HUES64 (cell line): Measurements from ENCODE around the gene FAM13A.
"Not testable (repeated sequence)": the region's sequence is repeated elsewhere in the genome, so short reads cannot be mapped to it uniquely, and the experiment has no call there.

Experiments used
- H3K27ac ChIP-seq: 2 replicates; pipeline ENCODE4 v1.7.0; 2013; ENCODE audit warnings: low read depth, low read length, inconsistent platforms
- H3K27me3 ChIP-seq: 2 replicates; pipeline ENCODE4 v1.6.1; 2013; ENCODE audit warnings: mild to moderate bottlenecking, low read length; ENCODE audit not compliant: insufficient read depth
- H3K36me3 ChIP-seq: 2 replicates; pipeline ENCODE4 v1.6.1; 2013; ENCODE audit warnings: mild to moderate bottlenecking, low read length; ENCODE audit not compliant: insufficient read depth
- H3K4me1 ChIP-seq: 2 replicates; pipeline ENCODE4 v1.6.1; 2013; ENCODE audit warnings: mild to moderate bottlenecking, low read length, moderate library complexity; ENCODE audit not compliant: insufficient read depth
- H3K4me3 ChIP-seq: 2 replicates; pipeline ENCODE4 v1.5.1; 2013; ENCODE audit warnings: mild to moderate bottlenecking, low read length, moderate library complexity
- H3K9ac ChIP-seq: 2 replicates; pipeline ENCODE4 v1.6.1; 2013; ENCODE audit warnings: mild to moderate bottlenecking, low read depth, low read length
- H3K9me3 ChIP-seq: 2 replicates; pipeline ENCODE4 v1.6.1; 2013; ENCODE audit warnings: low read depth, low read length; ENCODE audit not compliant: insufficient read depth
- WGBS: fragments of 150-250, 120-280 bp; methylation state at CpG from one replicate; pipeline ENCODE4 v1.1.7; 2013; ENCODE audit warnings: missing lambda C conversion rate; 5-methylcytosine and 5-hydroxymethylcytosine counted together

FAM13A gene

DNA sequence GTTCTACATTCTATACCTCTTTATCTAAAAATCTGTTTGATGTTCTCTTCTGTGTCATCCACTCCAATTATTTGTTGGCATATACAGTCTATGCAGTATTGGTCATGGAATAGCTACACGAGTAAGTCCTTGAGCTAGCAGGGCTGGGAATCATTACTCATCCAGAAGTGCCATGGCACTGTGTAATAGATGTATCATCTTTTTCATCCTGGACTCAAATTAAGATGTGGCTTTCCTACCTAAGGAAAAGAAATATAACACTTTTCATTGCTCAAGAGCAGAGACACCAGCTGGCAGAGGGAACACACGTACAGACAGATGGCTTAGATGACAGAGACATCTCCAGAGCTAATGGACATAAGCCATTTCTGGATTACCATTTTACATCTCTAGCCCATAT lies 159.8 kb downstream of the FAM13A start:
- H3K9me3 ChIP-seq = peaks cover 6% of the 10 kb centered on the region; the same call in 1 of the 2 replicates
- no peaks in the 10 kb centered on the region for H3K4me1 ChIP-seq
- no peak overlapping the region for H3K4me3 ChIP-seq
- H3K36me3 ChIP-seq = no peaks in the 10 kb centered on the region
- WGBS = 92% methylated on average over 2 of the region's 2 CpGs
- H3K27ac ChIP-seq = no peak overlapping the region
- no peak overlapping the region for H3K9ac ChIP-seq
- H3K27me3 ChIP-seq = no peaks in the 10 kb centered on the region

DNA sequence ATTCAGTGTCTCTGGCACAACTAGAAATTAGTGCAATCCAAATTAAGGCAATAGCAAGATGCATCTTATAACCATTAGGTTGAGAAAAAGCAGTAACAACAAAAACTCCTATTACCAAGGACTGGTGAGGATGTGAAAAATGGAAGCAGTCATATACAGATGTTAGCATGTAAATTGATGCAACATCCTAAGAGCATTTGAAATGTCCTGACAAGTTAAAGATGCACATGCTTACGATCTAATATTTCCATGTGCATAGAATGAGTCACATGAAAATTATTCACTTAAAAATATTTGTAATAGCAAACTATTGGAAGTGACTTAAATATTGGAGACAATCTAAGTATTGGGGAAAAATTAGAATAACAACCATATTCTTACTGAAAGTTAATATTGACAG lies 163.0 kb downstream of the FAM13A start:
- no peak overlapping the region for H3K9ac ChIP-seq
- H3K27me3 ChIP-seq = no peaks in the 10 kb centered on the region
- H3K9me3 ChIP-seq = no peaks in the 10 kb centered on the region
- H3K27ac ChIP-seq = no peak overlapping the region
- no peaks in the 10 kb centered on the region for H3K4me1 ChIP-seq
- no peak overlapping the region for H3K4me3 ChIP-seq
- WGBS = 100% methylated on average over 1 of the region's 1 CpG
- no peaks in the 10 kb centered on the region for H3K36me3 ChIP-seq

DNA sequence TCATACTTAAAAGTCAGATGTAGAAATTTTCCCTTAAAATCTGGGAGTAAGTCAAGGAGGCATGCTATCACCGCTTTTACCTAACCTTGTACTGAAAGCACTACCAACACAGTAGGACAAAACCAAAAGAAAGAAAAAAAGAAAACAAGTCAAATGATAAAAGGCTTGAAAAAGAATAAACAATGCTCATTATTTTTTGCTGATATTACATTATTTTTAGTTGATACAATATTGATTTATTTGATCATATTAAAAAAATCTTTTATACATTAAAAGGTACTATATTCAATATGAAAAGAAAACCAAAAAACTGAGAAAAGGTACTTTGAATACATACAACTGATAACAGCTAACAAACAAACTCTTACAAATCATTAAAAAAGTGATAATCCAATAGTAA lies 164.3 kb downstream of the FAM13A start:
- Histone ChIP-seq H3K4me1 (no peaks in the 10 kb centered on the region), H3K4me3 (no peak overlapping the region), H3K36me3 (no peaks in the 10 kb centered on the region), H3K9me3 (no peaks in the 10 kb centered on the region), H3K27ac (no peak overlapping the region), H3K27me3 (no peaks in the 10 kb centered on the region), H3K9ac (no peak overlapping the region)
- no CpG with 5 or more reads among the region's 1 CpG for WGBS

DNA sequence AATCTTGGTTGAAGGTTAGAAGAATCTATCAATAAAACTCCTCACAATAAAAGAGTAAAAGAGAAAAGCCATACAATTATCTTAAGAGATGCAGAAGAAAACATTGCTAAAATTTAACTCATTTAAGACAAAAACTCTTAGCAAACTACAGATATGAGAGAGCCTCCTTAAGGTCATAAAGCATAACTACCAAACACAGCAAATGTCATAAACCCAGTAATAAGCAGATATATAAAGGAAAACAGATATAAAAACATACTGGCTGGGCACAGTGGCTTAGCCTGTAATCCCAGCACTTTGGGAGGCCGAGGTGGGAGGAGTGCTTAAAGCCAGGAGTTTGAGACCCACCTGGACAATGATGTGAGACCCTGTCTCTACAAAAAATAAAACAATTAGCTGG lies 165.3 kb downstream of the FAM13A start:
- Histone ChIP-seq H3K27me3 (no peaks in the 10 kb centered on the region), H3K9ac (no peak overlapping the region), H3K4me1 (no peaks in the 10 kb centered on the region), H3K27ac (no peak overlapping the region), H3K4me3 (no peak overlapping the region), H3K9me3 (no peaks in the 10 kb centered on the region), H3K36me3 (no peaks in the 10 kb centered on the region)
- 96% methylated on average over 1 of the region's 1 CpG for WGBS

DNA sequence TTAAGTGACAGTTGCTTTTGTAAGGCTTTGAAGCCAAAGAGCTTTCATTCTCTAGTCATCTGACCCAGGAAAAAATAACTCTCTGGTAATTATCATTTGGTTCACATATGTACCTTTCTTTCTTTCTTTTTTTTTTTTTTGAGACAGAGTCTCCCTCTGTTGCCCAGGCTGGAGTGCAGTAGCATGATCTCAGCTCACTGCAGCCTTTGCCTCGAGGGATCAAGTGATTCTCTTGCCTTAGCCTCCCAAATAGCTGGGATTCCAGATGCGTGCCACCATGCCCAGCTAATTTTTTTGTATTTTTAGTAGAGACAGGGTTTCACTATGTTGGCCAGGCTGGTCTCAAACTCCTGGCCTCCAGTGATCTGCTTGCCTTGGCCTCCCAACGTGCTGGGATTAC lies 169.6 kb downstream of the FAM13A start:
- H3K4me1 ChIP-seq, H3K27ac ChIP-seq, H3K9ac ChIP-seq, H3K9me3 ChIP-seq, H3K4me3 ChIP-seq, H3K36me3 ChIP-seq, H3K27me3 ChIP-seq: not testable (repeated sequence)
- WGBS = 95% methylated on average over 3 of the region's 3 CpGs

DNA sequence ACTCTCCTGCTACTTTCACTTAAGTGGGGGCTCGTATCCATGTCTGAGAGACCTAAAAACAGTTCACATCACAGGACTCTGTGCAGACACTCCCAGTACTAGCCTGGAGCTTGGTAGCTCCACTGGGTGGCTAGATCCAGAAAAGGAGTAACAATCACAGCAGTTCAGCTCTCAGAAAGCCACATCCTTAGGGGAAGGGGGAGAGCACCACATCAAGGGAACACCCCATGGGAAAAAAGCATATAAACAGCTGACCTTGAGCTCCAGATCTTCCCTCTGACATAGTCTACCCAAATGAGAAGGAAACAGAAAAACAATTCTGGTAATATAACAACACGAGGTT lies 175.8 kb downstream of the FAM13A start:
- Histone ChIP-seq H3K9me3 (no peaks in the 10 kb centered on the region), H3K4me1 (peaks cover 5% of the 10 kb centered on the region; the same call in 1 of the 2 replicates), H3K9ac (no peak overlapping the region), H3K27ac (no peak overlapping the region), H3K36me3 (no peaks in the 10 kb centered on the region), H3K27me3 (no peaks in the 10 kb centered on the region), H3K4me3 (no peak overlapping the region)
- 87% methylated on average over 2 of the region's 2 CpGs for WGBS

DNA sequence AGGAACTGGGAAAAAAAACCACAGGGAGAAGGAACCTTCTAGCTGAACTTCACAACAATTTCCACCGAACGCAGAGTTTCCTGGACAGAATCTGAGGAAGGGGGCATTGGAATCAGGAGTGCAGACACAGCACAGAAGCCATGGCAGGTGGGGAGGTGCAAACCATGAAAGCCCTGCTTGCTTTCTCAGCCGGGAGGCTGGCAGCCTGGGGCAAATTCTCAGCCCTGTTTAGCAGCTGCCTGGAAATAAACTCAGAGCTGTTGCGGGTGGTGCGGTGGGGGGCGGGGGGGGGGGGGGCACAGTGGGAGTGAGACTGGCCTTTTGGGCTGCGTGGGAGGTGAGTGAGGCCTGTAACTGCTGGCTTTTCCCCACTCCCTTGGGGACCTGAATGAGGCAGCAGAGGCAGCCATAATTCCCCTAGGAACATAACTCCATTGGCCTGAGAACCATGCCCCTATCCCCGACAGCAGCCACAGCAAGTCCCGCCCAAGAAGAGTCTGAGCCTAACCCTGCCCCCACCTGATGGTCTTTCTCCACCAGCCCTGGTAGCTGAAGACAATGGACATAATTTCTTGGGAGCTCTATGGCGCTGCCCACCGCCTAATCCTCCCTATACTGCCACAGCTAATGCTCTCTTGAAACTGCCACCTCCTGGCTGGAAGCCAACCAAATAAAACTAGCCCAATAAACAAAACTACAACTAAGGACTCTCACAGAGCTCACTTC lies 176.3 kb downstream of the FAM13A start:
- Histone ChIP-seq H3K4me3 (no peak overlapping the region), H3K36me3 (no peaks in the 10 kb centered on the region), H3K4me1 (peaks cover 5% of the 10 kb centered on the region; the same call in 1 of the 2 replicates), H3K27me3 (no peaks in the 10 kb centered on the region), H3K27ac (no peak overlapping the region), H3K9me3 (no peaks in the 10 kb centered on the region), H3K9ac (no peak overlapping the region)
- 85% methylated on average over 7 of the region's 11 CpGs for WGBS

DNA sequence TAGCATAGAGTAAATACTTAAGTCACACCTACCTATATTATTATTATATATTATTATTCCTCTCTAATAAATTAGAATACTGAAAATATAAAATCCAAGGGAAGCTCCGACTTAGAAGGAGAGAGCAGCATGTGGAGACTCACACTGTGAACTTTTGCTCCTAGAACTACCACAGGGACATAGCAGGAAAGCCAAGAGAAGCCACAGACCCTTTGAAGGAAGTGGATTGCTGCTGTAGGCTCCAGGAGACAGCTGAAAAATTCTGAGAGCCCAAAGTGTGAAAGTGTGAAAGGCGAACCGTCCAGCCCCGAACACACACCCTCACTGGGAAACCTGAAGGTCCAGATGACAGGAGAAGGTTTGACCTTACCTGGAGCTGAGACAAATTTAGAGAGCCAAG lies 177.0 kb downstream of the FAM13A start:
- Histone ChIP-seq H3K27ac (no peak overlapping the region), H3K9ac (no peak overlapping the region)

DNA sequence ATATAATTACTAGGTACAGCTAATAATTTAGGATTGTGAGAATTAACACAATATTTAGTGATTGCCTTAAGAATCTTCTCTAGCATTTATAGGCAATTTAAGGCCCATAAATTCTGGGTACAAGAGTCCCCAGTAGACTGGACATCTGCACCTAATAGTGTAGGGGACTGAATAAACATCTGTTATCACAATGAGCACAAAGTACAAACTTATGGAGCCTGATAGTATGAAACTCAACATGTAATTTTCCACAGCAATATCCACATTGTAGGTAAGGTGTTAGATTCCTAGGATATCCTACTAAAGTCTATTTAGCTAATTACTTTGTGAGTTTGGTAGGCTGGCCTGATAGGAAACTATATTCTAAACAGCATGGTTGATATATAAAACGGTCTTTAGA lies 178.3 kb downstream of the FAM13A start:
- Histone ChIP-seq H3K27me3 (no peaks in the 10 kb centered on the region), H3K36me3 (no peaks in the 10 kb centered on the region), H3K9me3 (no peaks in the 10 kb centered on the region), H3K4me3 (no peak overlapping the region), H3K4me1 (peaks cover 5% of the 10 kb centered on the region; the same call in 1 of the 2 replicates), H3K9ac (no peak overlapping the region), H3K27ac (no peak overlapping the region)
- no CpG with 5 or more reads among the region's 1 CpG for WGBS

More for the DNA sequence above, 177.0 kb downstream of the FAM13A start:
- Histone ChIP-seq H3K36me3 (no peaks in the 10 kb centered on the region), H3K27me3 (no peaks in the 10 kb centered on the region), H3K4me1 (peaks cover 5% of the 10 kb centered on the region; the same call in 1 of the 2 replicates), H3K4me3 (no peak overlapping the region), H3K9me3 (no peaks in the 10 kb centered on the region)
- WGBS = 100% methylated on average over 3 of the region's 4 CpGs

DNA sequence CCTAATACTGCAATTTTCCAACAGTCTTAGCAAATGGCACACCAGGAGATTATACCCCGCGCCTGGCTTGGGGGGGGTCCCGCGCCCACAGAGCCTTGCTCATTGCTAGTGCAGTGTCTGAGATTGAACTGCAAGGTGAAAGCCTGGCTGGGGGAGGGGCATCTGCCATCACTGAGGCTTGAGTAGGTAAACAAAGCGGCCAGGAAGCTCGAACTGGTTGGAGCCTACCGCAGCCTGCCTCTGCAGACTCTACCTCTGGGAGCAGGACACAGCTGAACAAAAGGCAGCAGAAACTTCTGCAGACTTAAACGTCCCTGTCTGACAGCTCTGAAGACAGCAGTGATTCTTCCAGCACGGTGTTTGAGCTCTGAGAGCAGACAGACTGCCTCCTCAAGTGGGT lies 186.6 kb downstream of the FAM13A start:
- Histone ChIP-seq H3K9me3 (no peaks in the 10 kb centered on the region; the same call in 1 of the 2 replicates), H3K4me1 (no peaks in the 10 kb centered on the region), H3K36me3 (no peaks in the 10 kb centered on the region), H3K27ac (no peak overlapping the region), H3K9ac (no peak overlapping the region), H3K4me3 (no peak overlapping the region), H3K27me3 (no peaks in the 10 kb centered on the region)
- WGBS = 89% methylated on average over 9 of the region's 9 CpGs

DNA sequence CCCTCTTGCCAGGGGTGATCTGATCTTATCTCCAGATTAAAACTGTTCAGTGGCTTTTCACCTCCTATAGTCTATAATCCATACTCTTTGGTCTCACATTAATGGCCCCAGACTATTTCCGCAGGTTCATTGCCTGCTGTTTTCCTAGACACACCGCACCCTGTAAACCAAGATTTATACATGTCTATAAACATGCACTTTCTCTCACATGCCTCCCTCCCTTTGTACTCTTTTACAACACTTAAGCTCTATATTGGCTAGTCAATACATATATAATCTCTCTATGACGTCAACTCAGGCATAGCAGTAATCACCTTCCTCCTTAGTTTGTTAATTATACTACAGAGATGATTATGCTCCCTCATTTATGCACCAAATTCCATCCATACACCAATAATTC lies 188.5 kb downstream of the FAM13A start:
- no peaks in the 10 kb centered on the region for H3K4me1 ChIP-seq
- no peaks in the 10 kb centered on the region; the same call in 1 of the 2 replicates for H3K9me3 ChIP-seq
- H3K9ac ChIP-seq = no peak overlapping the region
- H3K4me3 ChIP-seq = no peak overlapping the region
- H3K27me3 ChIP-seq = no peaks in the 10 kb centered on the region
- H3K36me3 ChIP-seq = no peaks in the 10 kb centered on the region
- WGBS = 97% methylated on average over 3 of the region's 3 CpGs
- H3K27ac ChIP-seq = no peak overlapping the region
